A549 (cell line): ENCODE data around the gene SERPIND1. TPM values are rescaled to one million over a fixed set of nuclear protein-coding genes. Genes with fewer than 3 reads are reported as not detected.

Experiments used
- ATAC-seq, 2 experiments: fragments of 200-7000 bp in 1 of 2; fragments of >200 bp in 1 of 2; cut with Nextera tagmentation in 1 of 2; cut with Tn5 transposase in 1 of 2; 3 replicates each; pipeline versions ENCODE4 v1.8.0 to v1.9.1; 2018 to 2020; ENCODE audit warnings: mild to moderate bottlenecking in 1 of 2, moderate library complexity in 1 of 2
- CTCF ChIA-PET: fragments of 300-600 bp; sonication (Branson Sonifier 250); formaldehyde crosslinking; extraction: SDS; loops from one replicate; lab custom pipeline; 2021; ENCODE audit warnings: antibody characterized with exemption, inconsistent platforms; lab: Yijun Ruan, JAX
- POLR2A ChIA-PET: fragments of 350-600 bp; formaldehyde crosslinking; extraction: SDS; loops from one replicate; lab custom pipeline; 2021; ENCODE audit warnings: antibody characterized with exemption, inconsistent platforms; lab: Yijun Ruan, JAX
- DNase-seq, 2 experiments: peaks; one replicate each; pipeline versions ENCODE4 v3.0.0 to v3.0.0-alpha.2; 2011 to 2016; ENCODE audit warnings: low read depth in 1 of 2, low spot score in 1 of 2
- FAIRE-seq: peaks from 2 replicates; lab custom pipeline; 2011; peaks lifted over from hg19 to GRCh38; lab: Jason Lieb, UNC
- H3K27ac ChIP-seq, 2 experiments: fragments of >200 bp; sonication (Bioruptor Twin); formaldehyde crosslinking; 3 replicates each; pipeline ENCODE4 v1.5.1; 2016 to 2017
- H3K4me1 ChIP-seq: fragments of >200 bp; sonication (Bioruptor Twin); formaldehyde crosslinking; 3 replicates; pipeline ENCODE4 v1.6.1; 2016
- H3K4me2 ChIP-seq: fragments of >200 bp; sonication (Bioruptor Twin); formaldehyde crosslinking; 3 replicates; pipeline ENCODE4 v1.6.1; 2016
- H3K4me3 ChIP-seq: fragments of >200 bp; sonication (Bioruptor Twin); formaldehyde crosslinking; 3 replicates; pipeline ENCODE4 v1.5.1; 2016
- H3K9me3 ChIP-seq: fragments of >200 bp; sonication (Bioruptor Twin); formaldehyde crosslinking; 3 replicates; pipeline ENCODE4 v1.6.1; 2016
- CBX2 ChIP-seq: fragments of 200-600 bp; sonication (generic); IDR thresholded peaks from 2 replicates; pipeline ENCODE4 v1.6.1; 2016; ENCODE audit warnings: low read depth, mild to moderate bottlenecking, borderline replicate concordance
- CBX8 ChIP-seq: fragments of 200-600 bp; sonication (generic); IDR thresholded peaks from 2 replicates; pipeline ENCODE4 v1.6.1; 2016
- E2F6 ChIP-seq: IDR thresholded peaks from 2 replicates; pipeline ENCODE4 v1.6.1; 2012; ENCODE audit warnings: low read depth, borderline replicate concordance
- EP300 ChIP-seq, 2 experiments: fragments of >200 bp; sonication (Bioruptor Twin); formaldehyde crosslinking; IDR thresholded peaks; 2 replicates in 1 of 2; 3 replicates in 1 of 2; pipeline ENCODE4 v1.6.1; 2016 to 2017
- ESRRA ChIP-seq: fragments of 150-350 bp; IDR thresholded peaks from 2 replicates; pipeline ENCODE4 v1.6.1; 2014; ENCODE audit warnings: mild to moderate bottlenecking, low read length, borderline replicate concordance
- FOXS1 ChIP-seq: fragments of 250-450 bp; sonication (Bioruptor Pico); IDR thresholded peaks from 2 replicates; pipeline ENCODE4 v1.5.0; 2020; ENCODE audit warnings: mild to moderate bottlenecking, moderate library complexity
- GATA3 ChIP-seq: IDR thresholded peaks from 2 replicates; pipeline ENCODE4 v1.6.1; 2012; ENCODE audit warnings: borderline replicate concordance
- HEYL ChIP-seq: fragments of 250-450 bp; sonication (Bioruptor Pico); IDR thresholded peaks from 2 replicates; pipeline ENCODE4 v1.8.0; 2021; ENCODE audit warnings: mild to moderate bottlenecking, moderate library complexity
- HOXA7 ChIP-seq: fragments of 250-450 bp; sonication (Bioruptor Pico); IDR thresholded peaks from 2 replicates; pipeline ENCODE4 v1.5.0; 2020; ENCODE audit warnings: mild to moderate bottlenecking, moderate library complexity
- HOXB13 ChIP-seq: fragments of 250-450 bp; sonication (Bioruptor Pico); IDR thresholded peaks from 2 replicates; pipeline ENCODE4 v1.5.0; 2020; ENCODE audit warnings: low read depth, mild to moderate bottlenecking, moderate library complexity
- JUN ChIP-seq, 2 experiments: fragments of >200 bp; sonication (Bioruptor Twin); formaldehyde crosslinking; IDR thresholded peaks; 2 replicates in 1 of 2; 3 replicates in 1 of 2; pipeline ENCODE4 v1.6.1; 2016 to 2017
- KDM5A ChIP-seq: fragments of 200-600 bp; sonication (generic); IDR thresholded peaks from 2 replicates; pipeline ENCODE4 v1.6.1; 2016; ENCODE audit warnings: antibody characterized with exemption, mild to moderate bottlenecking
- MYC ChIP-seq: IDR thresholded peaks from 2 replicates; pipeline ENCODE4 v1.6.1; 2012; ENCODE audit warnings: mild to moderate bottlenecking, inconsistent platforms, low read length, improper control_type of control experiment, borderline replicate concordance
- NFE2L2 ChIP-seq: fragments of 150-350 bp; conservative IDR thresholded peaks from 2 replicates; pipeline ENCODE4 v1.6.1; 2014; ENCODE audit warnings: low read length
- NR3C1 ChIP-seq: fragments of >200 bp; sonication (Bioruptor Twin); formaldehyde crosslinking; IDR thresholded peaks from 3 replicates; pipeline ENCODE4 v1.6.1; 2017
- RARB ChIP-seq: fragments of 250-450 bp; sonication (Bioruptor Pico); IDR thresholded peaks from 2 replicates; pipeline ENCODE4 v1.8.0; 2021; ENCODE audit warnings: mild to moderate bottlenecking, moderate library complexity
- RNF2 ChIP-seq: fragments of 200-600 bp; sonication (generic); IDR thresholded peaks from 2 replicates; pipeline ENCODE4 v1.6.1; 2016; ENCODE audit warnings: low read depth, mild to moderate bottlenecking, antibody characterized with exemption, moderate library complexity, borderline replicate concordance
- SMC3 ChIP-seq: fragments of >200 bp; sonication (Bioruptor Twin); formaldehyde crosslinking; IDR thresholded peaks from 3 replicates; pipeline ENCODE4 v1.6.1; 2018; ENCODE audit warnings: inconsistent platforms
- SREBF2 ChIP-seq: fragments of 450-650 bp; IDR thresholded peaks from 2 replicates; pipeline ENCODE4 v1.6.1; 2014; ENCODE audit warnings: mild to moderate bottlenecking, moderate library complexity
- TFCP2L1 ChIP-seq: fragments of 250-450 bp; sonication (Bioruptor Pico); IDR thresholded peaks from 2 replicates; pipeline ENCODE4 v1.5.0; 2021; ENCODE audit warnings: mild to moderate bottlenecking
- WGBS: methylation state at CpG from one replicate; pipeline ENCODE4 v1.1.6; 2017; ENCODE audit errors: missing lambda C conversion rate; 5-methylcytosine and 5-hydroxymethylcytosine counted together
- polyA plus RNA-seq, 4 experiments: library from polyadenylated mRNA; depleted of rRNA in 3 of 4; stranded (reverse); fragments of >200 nt; fragmentation: RNase III in 1 of 4; extraction: RNeasy Plus Mini Kit Qiagen cat#74134 plus additional on column Dnase treatment in 1 of 4; gene quantifications; 2 replicates in 3 of 4; 3 replicates in 1 of 4; pipeline ENCODE4 v1.2.3, GENCODE V29; 2011 to 2017
- TF ChIP-seq, protein P1 (sequence below): fragments of 200-600 bp; sonication (generic); IDR thresholded peaks from 2 replicates; pipeline ENCODE4 v1.6.1; 2016; ENCODE audit warnings: antibody characterized with exemption, mild to moderate bottlenecking, moderate library complexity
- TF ChIP-seq, protein P2 (sequence below): fragments of >200 bp; sonication (Bioruptor Twin); formaldehyde crosslinking; IDR thresholded peaks from 3 replicates; pipeline ENCODE4 v1.6.1; 2016

Gene SERPIND1
- polyA plus RNA-seq, 2 of the 4 experiments (the other 2 are of a cell fraction) = not detected

DNA sequence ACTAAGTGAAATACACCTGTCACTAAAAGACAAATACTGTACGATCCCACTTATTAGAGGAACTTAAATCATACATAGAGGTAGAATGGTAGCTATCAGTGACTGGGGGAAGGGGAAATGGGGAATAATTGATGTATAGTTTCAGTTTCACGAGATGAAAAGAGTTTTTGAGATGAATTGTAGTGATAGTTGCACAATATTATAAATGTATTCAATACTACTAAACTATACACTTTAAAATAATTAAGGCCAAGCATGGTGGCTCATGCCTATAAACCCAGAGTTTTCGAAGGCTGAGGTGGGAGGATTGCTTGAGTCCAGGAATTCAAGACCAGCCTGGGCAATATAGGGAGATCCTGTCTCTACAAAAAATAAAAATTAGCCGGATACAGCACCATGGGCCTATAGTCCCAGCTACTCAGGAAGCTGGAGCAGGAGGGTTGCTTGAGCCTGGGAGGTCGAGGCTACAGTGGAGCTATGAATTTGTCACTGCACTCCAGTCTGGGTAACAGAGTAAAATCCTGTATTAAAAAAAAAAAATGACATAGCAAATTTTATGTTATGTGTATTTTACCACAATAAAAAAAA, 40.4 kb downstream of the SERPIND1 start:
- ATAC-seq (no peak), DNase-seq (no peak), FAIRE-seq (no peak)
- Histone ChIP-seq H3K4me2 (no peak overlapping the region), H3K4me3 (no peak overlapping the region), H3K9me3 (no peaks in the 10 kb centered on the region), H3K27ac (no peak overlapping the region), H3K4me1 (no peaks in the 10 kb centered on the region)
- TF ChIP-seq EP300 (IDR thresholded peaks at IDR 0.05) = no peak
- TF ChIP-seq E2F6 = no peak
- TF ChIP-seq RNF2 = no peak
- TF ChIP-seq RARB (CRISPR knock-in tag) = no peak
- TF ChIP-seq, protein P1, sequence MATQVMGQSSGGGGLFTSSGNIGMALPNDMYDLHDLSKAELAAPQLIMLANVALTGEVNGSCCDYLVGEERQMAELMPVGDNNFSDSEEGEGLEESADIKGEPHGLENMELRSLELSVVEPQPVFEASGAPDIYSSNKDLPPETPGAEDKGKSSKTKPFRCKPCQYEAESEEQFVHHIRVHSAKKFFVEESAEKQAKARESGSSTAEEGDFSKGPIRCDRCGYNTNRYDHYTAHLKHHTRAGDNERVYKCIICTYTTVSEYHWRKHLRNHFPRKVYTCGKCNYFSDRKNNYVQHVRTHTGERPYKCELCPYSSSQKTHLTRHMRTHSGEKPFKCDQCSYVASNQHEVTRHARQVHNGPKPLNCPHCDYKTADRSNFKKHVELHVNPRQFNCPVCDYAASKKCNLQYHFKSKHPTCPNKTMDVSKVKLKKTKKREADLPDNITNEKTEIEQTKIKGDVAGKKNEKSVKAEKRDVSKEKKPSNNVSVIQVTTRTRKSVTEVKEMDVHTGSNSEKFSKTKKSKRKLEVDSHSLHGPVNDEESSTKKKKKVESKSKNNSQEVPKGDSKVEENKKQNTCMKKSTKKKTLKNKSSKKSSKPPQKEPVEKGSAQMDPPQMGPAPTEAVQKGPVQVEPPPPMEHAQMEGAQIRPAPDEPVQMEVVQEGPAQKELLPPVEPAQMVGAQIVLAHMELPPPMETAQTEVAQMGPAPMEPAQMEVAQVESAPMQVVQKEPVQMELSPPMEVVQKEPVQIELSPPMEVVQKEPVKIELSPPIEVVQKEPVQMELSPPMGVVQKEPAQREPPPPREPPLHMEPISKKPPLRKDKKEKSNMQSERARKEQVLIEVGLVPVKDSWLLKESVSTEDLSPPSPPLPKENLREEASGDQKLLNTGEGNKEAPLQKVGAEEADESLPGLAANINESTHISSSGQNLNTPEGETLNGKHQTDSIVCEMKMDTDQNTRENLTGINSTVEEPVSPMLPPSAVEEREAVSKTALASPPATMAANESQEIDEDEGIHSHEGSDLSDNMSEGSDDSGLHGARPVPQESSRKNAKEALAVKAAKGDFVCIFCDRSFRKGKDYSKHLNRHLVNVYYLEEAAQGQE = no peak
- no peak for TF ChIP-seq CBX8
- TF ChIP-seq JUN (IDR thresholded peaks at IDR 0.05) = no peak
- TF ChIP-seq KDM5A = no peak
- TF ChIP-seq HOXA7 (CRISPR knock-in tag) = no peak
- TF ChIP-seq ESRRA = no peak
- TF ChIP-seq HOXB13 = no peak
- no peak for TF ChIP-seq FOXS1 (CRISPR knock-in tag)
- no peak for TF ChIP-seq NFE2L2
- CTCF ChIA-PET = interaction anchor here (1.3 kb wide), 1 partner anchor 144 kb away, joined by 3 read pairs; no protein-coding TSS in a partner anchor
- 91% methylated on average over 5 of the region's 5 CpGs for WGBS
- POLR2A ChIA-PET = no interaction called here

- H3K9me3 ChIP-seq = no peaks in the 10 kb centered on the region
- TF ChIP-seq SMC3 (no peak), SREBF2 (no peak), GATA3 (no peak), RNF2 (no peak), CBX2 (no peak), FOXS1 (CRISPR knock-in tag) (no peak), MYC (no peak), NR3C1 (no peak), TFCP2L1 (CRISPR knock-in tag) (no peak), HEYL (no peak)
- TF ChIP-seq, protein P2, sequence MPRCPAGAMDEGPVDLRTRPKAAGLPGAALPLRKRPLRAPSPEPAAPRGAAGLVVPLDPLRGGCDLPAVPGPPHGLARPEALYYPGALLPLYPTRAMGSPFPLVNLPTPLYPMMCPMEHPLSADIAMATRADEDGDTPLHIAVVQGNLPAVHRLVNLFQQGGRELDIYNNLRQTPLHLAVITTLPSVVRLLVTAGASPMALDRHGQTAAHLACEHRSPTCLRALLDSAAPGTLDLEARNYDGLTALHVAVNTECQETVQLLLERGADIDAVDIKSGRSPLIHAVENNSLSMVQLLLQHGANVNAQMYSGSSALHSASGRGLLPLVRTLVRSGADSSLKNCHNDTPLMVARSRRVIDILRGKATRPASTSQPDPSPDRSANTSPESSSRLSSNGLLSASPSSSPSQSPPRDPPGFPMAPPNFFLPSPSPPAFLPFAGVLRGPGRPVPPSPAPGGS = no peak
- TF ChIP-seq, all 56 proteins: peak for 0
- Histone ChIP-seq H3K4me3 (no peak overlapping the region), H3K4me1 (no peaks in the 10 kb centered on the region), H3K27ac (no peak overlapping the region), H3K4me2 (no peak overlapping the region)
- FAIRE-seq (no peak), ATAC-seq (no peak), DNase-seq (no peak)
- ChIA-PET CTCF (no interaction called here), POLR2A (no interaction called here)
- WGBS = 91% methylated on average over 9 of the region's 9 CpGs
Measured at GRCh38 chr22:20815477-20816050, 41.7 kb downstream of the SERPIND1 start.
